SK-N-MC (cell line): ENCODE data around the gene SOX2.

Experiments used
- EZH2 ChIP-seq: fragments of 200-600 bp; sonication (generic); IDR thresholded peaks from one replicate; pipeline ENCODE4 v1.6.1; 2017; ENCODE audit warnings: antibody characterized with exemption
- FOXP2 ChIP-seq: optimal IDR thresholded peaks from 2 replicates; pipeline ENCODE3; 2011; ENCODE audit warnings: mild to moderate bottlenecking, moderate library complexity; ENCODE audit not compliant: insufficient read depth; ENCODE audit errors: extremely low read length, control extremely low read depth
- POLR2AphosphoS5 ChIP-seq: IDR thresholded peaks from 2 replicates; pipeline ENCODE4 v1.6.1; 2012; ENCODE audit warnings: mild to moderate bottlenecking, low read depth, low read length, borderline replicate concordance

DNA sequence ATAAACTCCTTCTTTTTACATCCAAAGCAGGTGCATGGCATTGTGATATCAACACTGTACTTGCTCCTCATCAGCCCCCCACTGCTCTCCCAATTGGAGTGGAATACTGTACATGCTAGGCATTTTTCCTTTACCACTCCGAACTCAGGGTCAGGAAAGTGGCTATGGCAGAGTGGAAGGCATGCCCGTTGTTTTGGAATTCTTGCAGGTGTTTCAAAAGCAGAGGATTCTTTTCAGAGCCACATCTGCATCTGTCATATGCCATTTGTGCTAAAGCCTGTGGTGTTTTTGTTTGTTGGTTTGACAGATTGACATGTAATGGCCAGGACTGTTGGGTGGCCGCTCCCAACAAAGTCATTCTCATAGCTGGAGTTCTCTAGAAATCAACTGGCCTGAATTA lies 41.7 kb downstream of the SOX2 start:
- TF ChIP-seq POLR2AphosphoS5 (no peak), EZH2 (no peak), FOXP2 (no peak)
